GM18520 (cell line): ENCODE data around the gene DYRK1A.
"Not testable (repeated sequence)": the region's sequence is repeated elsewhere in the genome, so short reads cannot be mapped to it uniquely, and the experiment has no call there.

ENCODE experiments used
- ATAC-seq: cut with Tn5 transposase; IDR thresholded peaks from one replicate; pipeline ENCODE4 v1.9.1; 2021; ENCODE audit not compliant: unreplicated experiment

The DYRK1A gene

GRCh38 chr21:37546949-37547614, 180.5 kb downstream of the DYRK1A start:
- no peak for ATAC-seq

- ATAC-seq, result no peak
Observed at GRCh38 chr21:37547615-37548200, 181.1 kb downstream of the DYRK1A start.

- no peak for ATAC-seq
Observed at GRCh38 chr21:37548521-37548981, 182.0 kb downstream of the DYRK1A start.

- ATAC-seq, result not testable (repeated sequence)
Observed at GRCh38 chr21:37549730-37550129, 183.2 kb downstream of the DYRK1A start.

GRCh38 chr21:37550157-37550556, 183.6 kb downstream of the DYRK1A start:
- ATAC-seq, result no peak

GRCh38 chr21:37550618-37551330, 184.2 kb downstream of the DYRK1A start:
- no peak for ATAC-seq

GRCh38 chr21:37551331-37551992, 184.9 kb downstream of the DYRK1A start:
- ATAC-seq, result no peak

- ATAC-seq, result no peak
Observed at GRCh38 chr21:37551993-37552355, 185.4 kb downstream of the DYRK1A start.

GRCh38 chr21:37552496-37553029, 186.0 kb downstream of the DYRK1A start:
- no peak for ATAC-seq

- no peak for ATAC-seq
Observed at GRCh38 chr21:37553078-37553481, 186.5 kb downstream of the DYRK1A start.

GRCh38 chr21:37554661-37555379, 188.2 kb downstream of the DYRK1A start:
- no peak for ATAC-seq

- ATAC-seq, result no peak
Observed at GRCh38 chr21:37555672-37556261, 189.2 kb downstream of the DYRK1A start.

- peak; percentile 88 for ATAC-seq
Observed at GRCh38 chr21:37557261-37557950, 190.8 kb downstream of the DYRK1A start.

GRCh38 chr21:37558676-37559211, 192.2 kb downstream of the DYRK1A start:
- ATAC-seq, result no peak

GRCh38 chr21:37560385-37560784, 193.8 kb downstream of the DYRK1A start:
- ATAC-seq, result no peak

- ATAC-seq, result no peak
Observed at GRCh38 chr21:37561506-37561905, 194.9 kb downstream of the DYRK1A start.

- no peak for ATAC-seq
Observed at GRCh38 chr21:37561941-37562919, 195.7 kb downstream of the DYRK1A start.

- ATAC-seq, result no peak
Observed at GRCh38 chr21:37562920-37563640, 196.5 kb downstream of the DYRK1A start.
